GM18907 (cell line): ENCODE results near the gene TSR3.

Source experiments
- ATAC-seq: cut with Tn5 transposase; IDR thresholded peaks from one replicate; pipeline ENCODE4 v1.9.1; 2021; ENCODE audit warnings: mild to moderate bottlenecking, moderate library complexity; ENCODE audit not compliant: unreplicated experiment

Gene TSR3

GRCh38 chr16:1355591-1355990 lies 3.9 kb upstream of the TSR3 start:
- ATAC-seq: no peak

- no peak for ATAC-seq
These were observed 3.3 kb upstream of the TSR3 start for GRCh38 chr16:1354815-1355540.

- ATAC-seq: peak; percentile 18
These were observed 480 bp downstream of the TSR3 start for GRCh38 chr16:1351215-1351581.

DNA sequence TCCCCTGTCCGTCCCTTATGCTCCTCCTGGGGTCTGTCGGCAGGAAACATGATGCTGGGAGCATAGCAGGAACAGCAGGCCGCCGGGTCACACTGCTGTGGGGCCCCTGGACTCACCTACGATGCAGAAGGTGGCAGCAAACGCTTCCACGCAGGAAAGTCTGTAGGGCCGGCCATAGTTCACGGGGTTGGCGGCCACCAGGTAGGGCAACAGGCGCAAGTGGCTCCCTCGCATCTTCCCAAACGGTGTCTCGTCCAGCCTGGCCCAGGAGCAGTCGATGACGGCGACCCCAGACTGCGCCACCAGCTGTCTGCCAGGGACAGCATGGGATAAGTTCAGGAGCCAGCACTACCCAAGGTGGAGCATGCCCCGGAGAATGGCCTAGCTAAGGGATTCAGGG lies 987 bp downstream of the TSR3 start:
- ATAC-seq: no peak

GRCh38 chr16:1349951-1350350 lies 1.7 kb downstream of the TSR3 start:
- ATAC-seq: no peak

- ATAC-seq: no peak
These were observed 2.3 kb downstream of the TSR3 start for GRCh38 chr16:1349351-1349750.

GRCh38 chr16:1348926-1349325 lies 2.8 kb downstream of the TSR3 start:
- no peak for ATAC-seq

DNA sequence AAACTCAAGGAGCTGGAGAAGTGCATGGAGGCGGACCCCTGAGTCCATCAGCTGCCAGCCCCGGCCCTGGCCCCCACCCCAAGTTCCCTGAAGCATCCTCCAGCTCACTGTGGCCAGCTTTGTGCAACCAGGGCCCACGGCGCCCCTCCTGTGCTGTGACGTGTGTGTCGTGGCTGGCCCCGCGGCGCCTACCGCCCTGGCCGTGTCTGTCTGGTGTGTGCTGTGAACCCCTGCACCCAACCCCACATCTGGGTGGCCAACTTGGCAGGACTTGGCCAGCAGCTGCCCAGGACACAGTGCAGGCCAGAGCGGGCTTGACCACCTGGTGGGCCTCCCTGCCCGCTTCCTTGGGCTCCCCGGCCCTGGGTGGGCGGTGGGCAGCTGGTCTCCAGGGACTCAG lies 3.2 kb downstream of the TSR3 start:
- ATAC-seq: no peak

- no peak for ATAC-seq
These were observed 3.7 kb downstream of the TSR3 start for GRCh38 chr16:1347962-1348361.

GRCh38 chr16:1347286-1347855 lies 4.3 kb downstream of the TSR3 start:
- no peak for ATAC-seq

DNA sequence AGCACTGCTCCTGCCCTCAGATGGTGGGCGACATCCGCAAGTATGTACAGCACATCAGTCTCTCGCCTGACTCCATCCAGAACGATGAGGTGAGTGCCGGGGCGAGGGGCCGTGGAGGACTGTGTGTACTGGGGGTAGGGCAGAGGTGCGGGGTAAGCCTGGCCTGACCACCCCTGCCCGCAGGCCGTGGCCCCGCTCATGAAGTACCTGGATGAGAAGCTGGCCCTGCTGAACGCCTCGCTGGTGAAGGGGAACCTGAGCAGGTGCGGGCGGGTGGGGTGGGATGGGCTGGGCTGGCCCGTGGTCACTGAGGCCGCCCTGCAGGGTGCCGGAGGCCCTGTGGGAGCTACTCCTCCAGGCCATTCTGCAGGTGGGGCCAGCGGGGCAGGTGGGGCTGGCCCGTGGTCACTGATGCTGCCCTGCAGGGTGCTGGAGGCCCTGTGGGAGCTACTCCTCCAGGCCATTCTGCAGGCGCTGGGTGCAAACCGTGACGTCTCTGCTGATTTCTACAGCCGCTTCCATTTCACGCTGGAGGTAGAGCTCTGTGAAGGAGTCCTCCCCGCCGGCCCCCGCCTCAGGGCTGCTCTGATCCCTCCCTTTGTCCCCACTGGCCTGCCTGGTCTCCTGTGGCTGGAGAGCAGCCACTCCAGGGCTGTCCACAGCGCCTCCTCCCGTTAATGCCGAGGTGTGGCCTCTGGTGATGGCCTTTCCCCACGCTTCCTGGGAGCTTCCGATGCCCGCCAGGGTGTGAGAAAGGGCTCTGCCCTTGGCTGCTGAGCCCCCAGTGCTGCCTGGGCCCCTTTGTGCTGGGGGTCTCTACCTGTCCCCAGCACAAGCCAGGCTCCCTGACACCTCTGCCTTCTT lies 5.0 kb downstream of the TSR3 start:
- no peak for ATAC-seq

DNA sequence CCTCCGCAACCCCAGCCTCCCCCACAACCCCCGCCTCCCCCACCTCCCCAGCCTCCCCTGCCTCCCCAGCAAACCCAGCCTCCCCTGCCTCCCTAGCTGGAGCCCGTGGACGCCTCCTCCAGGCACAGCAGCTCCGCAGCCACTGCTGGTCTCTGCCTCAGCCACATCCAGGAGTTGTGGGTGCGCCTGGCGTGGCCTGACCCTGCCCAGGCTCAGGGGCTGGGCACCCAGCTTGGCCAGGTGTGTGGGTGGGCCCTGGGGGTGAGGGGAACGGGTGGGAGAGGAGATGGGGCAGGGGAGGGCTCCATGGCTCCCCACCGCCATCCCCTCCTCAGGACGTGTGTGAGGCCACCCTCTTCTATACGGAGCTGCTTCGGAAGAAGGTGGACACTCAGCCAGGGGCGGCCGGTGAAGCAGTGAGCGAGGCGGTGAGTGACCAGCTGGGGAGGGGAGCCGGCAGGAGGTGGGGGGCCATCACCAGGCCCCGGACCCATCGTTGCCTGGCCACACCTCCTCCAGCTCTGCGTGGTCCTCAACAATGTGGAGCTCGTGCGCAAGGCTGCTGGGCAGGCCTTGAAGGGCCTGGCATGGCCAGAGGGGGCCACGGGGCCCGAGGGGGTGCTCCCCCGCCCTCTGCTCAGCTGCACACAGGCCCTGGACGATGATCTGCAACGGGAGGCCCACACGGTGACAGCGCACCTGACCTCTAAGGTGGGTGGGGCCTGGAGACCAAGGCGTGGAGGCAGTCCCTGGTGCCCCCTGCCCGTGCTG lies 5.8 kb downstream of the TSR3 start:
- no peak for ATAC-seq

GRCh38 chr16:1345087-1345486 lies 6.6 kb downstream of the TSR3 start:
- no peak for ATAC-seq

GRCh38 chr16:1344499-1344898 lies 7.2 kb downstream of the TSR3 start:
- ATAC-seq: no peak

GRCh38 chr16:1343428-1344242 lies 8.0 kb downstream of the TSR3 start:
- peak; percentile 1 for ATAC-seq

DNA sequence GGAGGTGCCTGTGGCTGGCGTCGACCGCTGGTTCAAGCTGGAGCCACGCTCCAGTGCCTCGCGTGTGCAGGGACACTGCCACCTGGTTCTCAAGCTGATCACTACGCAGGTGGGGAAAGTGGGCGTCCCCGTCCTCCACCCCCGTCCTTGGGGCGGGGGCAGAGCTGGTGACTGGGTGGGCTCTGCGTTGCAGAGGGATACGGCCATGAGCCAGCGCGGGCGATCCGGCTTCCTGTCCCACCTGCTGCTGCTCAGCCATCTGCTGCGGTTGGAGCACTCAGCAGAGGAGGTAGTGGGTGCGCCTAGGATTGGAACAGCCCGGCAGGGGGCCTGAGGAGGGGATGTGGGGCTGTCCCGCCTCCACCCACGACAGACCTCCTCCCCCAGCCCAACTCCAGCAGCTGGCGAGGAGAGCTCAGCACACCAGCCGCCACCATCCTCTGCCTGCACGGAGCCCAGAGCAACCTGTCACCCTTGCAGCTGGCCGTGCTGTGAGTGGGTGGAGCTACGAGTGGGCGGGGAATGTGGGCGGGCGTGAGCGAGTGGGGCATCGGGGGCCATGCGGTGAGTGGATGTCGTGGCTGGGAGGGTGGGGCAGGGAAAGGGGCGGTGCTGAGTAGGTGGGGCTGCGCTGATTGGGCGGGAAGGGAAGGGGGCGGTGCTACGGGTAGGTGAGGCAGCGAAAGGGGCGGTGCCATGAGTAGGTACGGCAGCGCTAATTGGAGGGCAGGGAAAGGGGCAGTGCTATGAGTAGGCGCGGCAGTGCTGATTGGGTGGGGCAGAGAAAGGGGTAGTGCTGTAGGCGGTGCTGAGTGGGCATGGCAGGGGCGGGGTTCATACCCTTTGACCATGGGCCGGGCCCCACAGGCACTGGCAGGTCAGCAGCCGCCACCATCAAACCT lies 8.9 kb downstream of the TSR3 start:
- ATAC-seq: peak; percentile 77

GRCh38 chr16:1341495-1342420 lies 9.9 kb downstream of the TSR3 start:
- ATAC-seq: no peak

DNA sequence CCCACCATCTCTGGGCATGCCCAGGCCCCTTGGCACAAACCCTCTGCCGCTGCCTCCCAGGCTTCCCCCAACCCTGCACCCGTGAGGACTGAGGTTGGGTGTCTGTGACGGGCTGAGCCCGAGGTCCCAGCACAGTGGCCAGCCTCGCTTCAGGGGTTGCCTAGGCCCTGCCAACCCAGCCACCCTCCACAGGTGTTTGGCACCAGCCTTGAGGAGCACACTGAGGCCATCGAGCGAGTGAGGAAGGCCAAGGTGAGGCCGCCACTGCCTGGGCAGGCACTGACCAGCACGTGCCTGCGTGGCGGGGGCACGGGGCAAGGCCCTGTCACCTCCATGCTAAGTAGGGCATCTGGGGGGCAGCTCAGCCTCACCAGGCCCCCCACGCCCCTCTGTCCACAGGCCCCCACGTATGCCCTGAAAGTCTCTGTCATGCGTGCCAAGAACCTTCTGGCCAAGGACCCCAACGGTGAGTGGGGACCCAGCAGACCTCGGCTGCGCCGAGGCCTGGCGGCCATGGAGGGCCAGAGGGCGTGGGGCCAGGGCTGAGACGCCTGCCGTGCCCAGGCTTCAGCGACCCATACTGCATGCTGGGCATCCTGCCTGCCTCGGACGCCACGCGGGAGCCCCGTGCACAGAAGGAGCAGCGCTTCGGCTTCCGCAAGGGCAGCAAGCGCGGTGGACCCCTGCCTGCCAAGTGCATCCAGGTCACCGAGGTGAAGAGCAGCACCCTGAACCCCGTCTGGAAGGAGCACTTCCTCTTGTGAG lies 10.8 kb downstream of the TSR3 start:
- no peak for ATAC-seq
